ENCODE results near the gene TM9SF1. TPM values are rescaled to one million over a fixed set of nuclear protein-coding genes. Genes with fewer than 3 reads are reported as not detected.
A peak's percentile ranks its signal among the peaks of the same experiment; 100 is the strongest.

The TM9SF1 gene
- total and polyA plus RNA-seq, 4 donors, result 15.8 to 37.3 (median 35.2) TPM

GRCh38 chr14:24237463-24237955 lies 42.3 kb upstream of the TM9SF1 start:
- Histone ChIP-seq H3K9me3 (ENCODE audit: control insufficient read depth, low read length) (no peaks in the 10 kb centered on the region), H3K4me3 (ENCODE audit: low read length in 2 of 2) (no peak overlapping the region), H3K4me1 (ENCODE audit: control insufficient read depth in 1 of 2, insufficient read depth in 2 of 2, low read length in 2 of 2) (peaks cover 3% of the 10 kb centered on the region in 2 donors), H3K36me3 (ENCODE audit: control insufficient read depth in 1 of 2, insufficient read depth in 2 of 2, low read length in 1 of 2) (peaks cover 0 to 7% of the 10 kb centered on the region in 2 donors), H3K27me3 (ENCODE audit: control insufficient read depth in 1 of 2, insufficient read depth in 2 of 2, low read length in 1 of 2) (no peaks in the 10 kb centered on the region), H3K27ac (ENCODE audit: low read depth in 1 of 2, low read length in 2 of 2) (no peak overlapping the region)
- WGBS, 2 donors, result 88 to 91% methylated on average over 2 of the region's 2 CpGs
- DNase-seq (no peak), ATAC-seq (ENCODE audit: low FRiP score) (no peak)
- intact Hi-C loops (cut with DNase I), result loop anchor here in 1 of 2 donors (5.0 kb wide), 1 partner anchor 195 kb away; no protein-coding TSS in a partner anchor

- no peak overlapping the region for H3K27ac ChIP-seq (ENCODE audit: low read depth in 1 of 2, low read length in 2 of 2)
Measured at GRCh38 chr14:24236689-24237462, 41.6 kb upstream of the TM9SF1 start.

GRCh38 chr14:24235804-24236688 lies 40.8 kb upstream of the TM9SF1 start:
- intact Hi-C loops (cut with DNase I), result loop anchor here in 1 of 2 donors (5.0 kb wide), 1 partner anchor 196 kb away; no protein-coding TSS in a partner anchor

More at GRCh38 chr14:24236689-24237462, 41.6 kb upstream of the TM9SF1 start:
- 88 to 92% methylated on average over 6 of the region's 6 CpGs for WGBS, 2 donors
- DNase-seq, result no peak
- no peaks in the 10 kb centered on the region for H3K9me3 ChIP-seq (ENCODE audit: control insufficient read depth, low read length)
- H3K27me3 ChIP-seq (ENCODE audit: control insufficient read depth in 1 of 2, insufficient read depth in 2 of 2, low read length in 1 of 2), result no peaks in the 10 kb centered on the region
- no peak overlapping the region for H3K4me3 ChIP-seq (ENCODE audit: low read length in 2 of 2)
- peaks cover 0 to 7% of the 10 kb centered on the region in 2 donors for H3K36me3 ChIP-seq (ENCODE audit: control insufficient read depth in 1 of 2, insufficient read depth in 2 of 2, low read length in 1 of 2)
- ATAC-seq (ENCODE audit: low FRiP score), result no peak
- H3K4me1 ChIP-seq (ENCODE audit: control insufficient read depth in 1 of 2, insufficient read depth in 2 of 2, low read length in 2 of 2), result peaks cover 3% of the 10 kb centered on the region in 2 donors
- intact Hi-C loops (cut with DNase I), result loop anchor here in 1 of 2 donors (5.0 kb wide), 1 partner anchor 195 kb away; no protein-coding TSS in a partner anchor

GRCh38 chr14:24234095-24235005 lies 39.1 kb upstream of the TM9SF1 start:
- ATAC-seq (ENCODE audit: low FRiP score), result no peak
- H3K4me1 ChIP-seq (ENCODE audit: control insufficient read depth in 1 of 2, insufficient read depth in 2 of 2, low read length in 2 of 2), result peaks cover 0 to 3% of the 10 kb centered on the region in 2 donors
- H3K4me3 ChIP-seq (ENCODE audit: low read length in 2 of 2), result no peak overlapping the region
- WGBS, 2 donors, result 80 to 83% methylated on average over 3 of the region's 3 CpGs
- H3K27ac ChIP-seq (ENCODE audit: low read depth in 1 of 2, low read length in 2 of 2), result no peak overlapping the region
- H3K27me3 ChIP-seq (ENCODE audit: control insufficient read depth in 1 of 2, insufficient read depth in 2 of 2, low read length in 1 of 2), result no peaks in the 10 kb centered on the region
- H3K9me3 ChIP-seq (ENCODE audit: control insufficient read depth, low read length), result no peaks in the 10 kb centered on the region
- peaks cover 0 to 4% of the 10 kb centered on the region in 2 donors for H3K36me3 ChIP-seq (ENCODE audit: control insufficient read depth in 1 of 2, insufficient read depth in 2 of 2, low read length in 1 of 2)
- intact Hi-C loops (cut with DNase I), result loop anchor here in 1 of 2 donors (5.0 kb wide), 2 partner anchors 37 to 198 kb away; partner anchors contain the start of gene TM9SF1
- DNase-seq, result no peak

More at GRCh38 chr14:24235804-24236688, 40.8 kb upstream of the TM9SF1 start:
- H3K36me3 ChIP-seq (ENCODE audit: control insufficient read depth in 1 of 2, insufficient read depth in 2 of 2, low read length in 1 of 2), result peaks cover 0 to 7% of the 10 kb centered on the region in 2 donors
- no peaks in the 10 kb centered on the region for H3K9me3 ChIP-seq (ENCODE audit: control insufficient read depth, low read length)
- H3K4me1 ChIP-seq (ENCODE audit: control insufficient read depth in 1 of 2, insufficient read depth in 2 of 2, low read length in 2 of 2), result peaks cover 1 to 3% of the 10 kb centered on the region in 2 donors
- no peak overlapping the region for H3K4me3 ChIP-seq (ENCODE audit: low read length in 2 of 2)
- 86 to 91% methylated on average over 5 of the region's 5 CpGs for WGBS, 2 donors
- no peak for ATAC-seq (ENCODE audit: low FRiP score)
- no peak for DNase-seq
- peak overlapping the region in 1 of 2 donors; percentile 12 for H3K27ac ChIP-seq (ENCODE audit: low read depth in 1 of 2, low read length in 2 of 2)
- no peaks in the 10 kb centered on the region for H3K27me3 ChIP-seq (ENCODE audit: control insufficient read depth in 1 of 2, insufficient read depth in 2 of 2, low read length in 1 of 2)

GRCh38 chr14:24233538-24233866 lies 38.3 kb upstream of the TM9SF1 start:
- no peaks in the 10 kb centered on the region for H3K9me3 ChIP-seq (ENCODE audit: control insufficient read depth, low read length)
- no peaks in the 10 kb centered on the region for H3K27me3 ChIP-seq (ENCODE audit: control insufficient read depth in 1 of 2, insufficient read depth in 2 of 2, low read length in 1 of 2)
- intact Hi-C loops (cut with DNase I), result loop anchor here in 1 of 2 donors (5.0 kb wide), 1 partner anchor 36 kb away; the partner anchor contains the start of gene TM9SF1
- peaks cover 0 to 3% of the 10 kb centered on the region in 2 donors for H3K4me1 ChIP-seq (ENCODE audit: control insufficient read depth in 1 of 2, insufficient read depth in 2 of 2, low read length in 2 of 2)
- H3K36me3 ChIP-seq (ENCODE audit: control insufficient read depth in 1 of 2, insufficient read depth in 2 of 2, low read length in 1 of 2), result peaks cover 0 to 4% of the 10 kb centered on the region in 2 donors
- DNase-seq, result no peak
- H3K27ac ChIP-seq (ENCODE audit: low read depth in 1 of 2, low read length in 2 of 2), result peak overlapping the region in 1 of 2 donors; percentile 93
- no peak for ATAC-seq (ENCODE audit: low FRiP score)
- 71 to 73% methylated on average over 2 of the region's 2 CpGs for WGBS, 2 donors
- H3K4me3 ChIP-seq (ENCODE audit: low read length in 2 of 2), result peak overlapping the region; percentile 43 to 60

- WGBS, 2 donors, result 3% methylated on average over 38 of the region's 38 CpGs
- peaks cover 0 to 2% of the 10 kb centered on the region in 2 donors for H3K36me3 ChIP-seq (ENCODE audit: control insufficient read depth in 1 of 2, insufficient read depth in 2 of 2, low read length in 1 of 2)
Measured at GRCh38 chr14:24232645-24233537, 37.6 kb upstream of the TM9SF1 start, which contains the start of gene GMPR2. TSS of gene GMPR2 (plus strand) at chr14:24232929. CDS start at chr14:24233254, 325 bp downstream.

GRCh38 chr14:24232121-24232644 lies 36.9 kb upstream of the TM9SF1 start, which contains the start of gene NEDD8:
TSS of gene NEDD8 (minus strand) at chr14:24232367. CDS start at chr14:24232267, 100 bp downstream.
- H3K36me3 ChIP-seq (ENCODE audit: control insufficient read depth in 1 of 2, insufficient read depth in 2 of 2, low read length in 1 of 2), result peaks cover 0 to under 1% of the 10 kb centered on the region in 2 donors
- 0% methylated on average over 30 of the region's 30 CpGs for WGBS, 2 donors

More at GRCh38 chr14:24232645-24233537, 37.6 kb upstream of the TM9SF1 start, which contains the start of gene GMPR2:
- no peaks in the 10 kb centered on the region for H3K27me3 ChIP-seq (ENCODE audit: control insufficient read depth in 1 of 2, insufficient read depth in 2 of 2, low read length in 1 of 2)
- ATAC-seq (ENCODE audit: low FRiP score) (peak; percentile 72), DNase-seq (no peak)
- intact Hi-C loops (cut with DNase I), result loop anchor here (1.0 to 5.0 kb wide), 2 partner anchors 36 to 38 kb away; partner anchors contain the start of gene TM9SF1 (in 2 of the 2)
- H3K4me1 ChIP-seq (ENCODE audit: control insufficient read depth in 1 of 2, insufficient read depth in 2 of 2, low read length in 2 of 2), result peaks cover 0 to 3% of the 10 kb centered on the region in 2 donors
- no peaks in the 10 kb centered on the region for H3K9me3 ChIP-seq (ENCODE audit: control insufficient read depth, low read length)
- H3K27ac ChIP-seq (ENCODE audit: low read depth in 1 of 2, low read length in 2 of 2), result peak within 1 kb of the TSS in 1 of 2 donors; percentile 93
- H3K4me3 ChIP-seq (ENCODE audit: low read length in 2 of 2), result peak within 1 kb of the TSS; percentile 60 to 61

More at GRCh38 chr14:24232121-24232644, 36.9 kb upstream of the TM9SF1 start, which contains the start of gene NEDD8:
- H3K27me3 ChIP-seq (ENCODE audit: control insufficient read depth in 1 of 2, insufficient read depth in 2 of 2, low read length in 1 of 2), result no peaks in the 10 kb centered on the region
- peak; percentile 93 for ATAC-seq (ENCODE audit: low FRiP score)
- H3K9me3 ChIP-seq (ENCODE audit: control insufficient read depth, low read length), result no peaks in the 10 kb centered on the region
- H3K4me3 ChIP-seq (ENCODE audit: low read length in 2 of 2), result peak within 1 kb of the TSS; percentile 60 to 61
- intact Hi-C loops (cut with DNase I), result loop anchor here (1.0 to 5.0 kb wide), 2 partner anchors 35 to 37 kb away; partner anchors contain the start of gene TM9SF1 (in 2 of the 2)
- peaks cover 0 to 3% of the 10 kb centered on the region in 2 donors for H3K4me1 ChIP-seq (ENCODE audit: control insufficient read depth in 1 of 2, insufficient read depth in 2 of 2, low read length in 2 of 2)
- H3K27ac ChIP-seq (ENCODE audit: low read depth in 1 of 2, low read length in 2 of 2), result peak within 1 kb of the TSS in 1 of 2 donors; percentile 93
- peak; percentile 97 for DNase-seq

Data from aorta (tissue), 5 donors.